H1 (cell line): ENCODE data around the gene SURF1. TPM values are rescaled to one million over a fixed set of nuclear protein-coding genes. Genes with fewer than 3 reads are reported as not detected.
A peak's percentile ranks its signal among the peaks of the same experiment; 100 is the strongest.

Source experiments
- BACH1 ChIP-seq: IDR thresholded peaks from 2 replicates; pipeline ENCODE4 v1.6.1; 2012; ENCODE audit warnings: low read length, improper control_type of control experiment
- CHD7 ChIP-seq: fragments of 300-600 bp; sonication (generic); IDR thresholded peaks from 2 replicates; pipeline ENCODE4 v1.7.1; 2012; ENCODE audit warnings: low read length, moderate library complexity, mild to moderate bottlenecking, inconsistent platforms; ENCODE audit not compliant: insufficient replicate concordance
- EZH2 ChIP-seq: fragments of 200-600 bp; sonication (generic); IDR thresholded peaks from 2 replicates; pipeline ENCODE4 v1.7.1; 2012; ENCODE audit warnings: low read depth, mild to moderate bottlenecking, moderate library complexity, low read length, inconsistent platforms; ENCODE audit not compliant: severe bottlenecking
- JUND ChIP-seq: IDR thresholded peaks from 2 replicates; pipeline ENCODE4 v1.6.1; 2011; ENCODE audit warnings: mild to moderate bottlenecking, improper control_type of control experiment, low read length
- KDM4A ChIP-seq: IDR thresholded peaks from one replicate; pipeline ENCODE4 v1.7.1; 2012; ENCODE audit warnings: low read depth, mild to moderate bottlenecking, moderate library complexity, low read length, inconsistent platforms; ENCODE audit not compliant: severe bottlenecking
- POU5F1 ChIP-seq: IDR thresholded peaks from 2 replicates; pipeline ENCODE4 v1.6.1; 2011; ENCODE audit warnings: low read depth, mild to moderate bottlenecking, low read length, moderate library complexity
- RAD21 ChIP-seq, 2 experiments: IDR thresholded peaks in 1 of 2; conservative IDR thresholded peaks in 1 of 2; 2 replicates each; pipeline ENCODE4 v1.6.1; 2011; ENCODE audit warnings: low read depth in 2 of 2, low read length in 2 of 2, improper control_type of control experiment in 1 of 2, inconsistent platforms in 1 of 2, mild to moderate bottlenecking in 1 of 2, moderate library complexity in 1 of 2
- RBBP5 ChIP-seq: IDR thresholded peaks from 2 replicates; pipeline ENCODE4 v1.7.1; 2012; ENCODE audit warnings: low read depth, mild to moderate bottlenecking, inconsistent platforms, low read length, moderate library complexity, borderline replicate concordance
- RFX5 ChIP-seq: IDR thresholded peaks from 2 replicates; pipeline ENCODE4 v1.6.1; 2011; ENCODE audit warnings: low read depth, low read length, improper control_type of control experiment, borderline replicate concordance
- TEAD4 ChIP-seq: IDR thresholded peaks from 2 replicates; pipeline ENCODE4 v1.6.1; 2012; ENCODE audit warnings: low read depth, low read length, inconsistent platforms, mixed read lengths
- polyA plus RNA-seq, 7 experiments: library from polyadenylated mRNA; depleted of rRNA in 3 of 7; stranded (reverse) in 5 of 7; unstranded in 2 of 7; fragments of >200 nt in 5 of 7; fragments of 200-250 nt in 2 of 7; gene quantifications; 1 replicate in 5 of 7; 2 replicates in 1 of 7; 4 replicates in 1 of 7; pipeline versions ENCODE4 v1.2.1 to v1.2.3, GENCODE V29; 2011 to 2013; ENCODE audit warnings: missing spikeins in 2 of 7, mixed read lengths in 2 of 7
- total RNA-seq: library from RNA; stranded (reverse); fragmentation: NEBNext Ultra II Directional; extraction: Animal tissue kit (Norgen Biotek cat#: 25700); gene quantifications from 2 replicates; pipeline ENCODE4 v1.2.1, GENCODE V29; 2021

SURF1 gene
- total and polyA plus RNA-seq, 2 of the 8 experiments (the other 6 are each of a cell fraction or from before 2014, with no cell fraction given) = 43.1 to 44.7 TPM

GRCh38 chr9:133356391-133357091 is at the start of gene SURF1, which contains the start of gene SURF2 (continued):
- TF ChIP-seq CHD7 = no peak
- no peak for TF ChIP-seq TEAD4
- TF ChIP-seq BACH1 = no peak
- TF ChIP-seq KDM4A = peak; percentile 69
- peak; percentile 78; the same call in 1 of the 2 replicates for TF ChIP-seq RBBP5
- no peak for TF ChIP-seq JUND
- no peak for TF ChIP-seq RAD21 (IDR thresholded peaks at IDR 0.05 in 1 of 2, conservative IDR thresholded peaks at IDR 0.05 in 1 of 2; ENCODE audit: low read depth in 2 of 2, low read length in 2 of 2)
- TF ChIP-seq RFX5 = no peak
- TF ChIP-seq EZH2 = no peak
- no peak for TF ChIP-seq POU5F1
